SK-N-SH treated with all-trans-retinoic acid at 6 μM for 48 hours (cell line): ENCODE measurements around the gene SYVN1.

ENCODE experiments used
- ATAC-seq: fragments of 200-7000 bp; cut with Tn5 transposase; 3 replicates; pipeline ENCODE4 v1.9.1; 2020; ENCODE audit warnings: mild to moderate bottlenecking, moderate library complexity
- ARNTL ChIP-seq: fragments of 450-650 bp; formaldehyde crosslinking; IDR thresholded peaks from 2 replicates; pipeline ENCODE4 v1.5.0; 2020; ENCODE audit warnings: low read depth, mild to moderate bottlenecking, moderate library complexity, borderline replicate concordance
- BACH2 ChIP-seq: fragments of 250-450 bp; sonication (Bioruptor Pico); IDR thresholded peaks from 2 replicates; pipeline ENCODE4 v1.9.0; 2021; ENCODE audit warnings: mild to moderate bottlenecking, borderline replicate concordance
- CSDC2 ChIP-seq: fragments of 250-450 bp; sonication (Bioruptor Pico); IDR thresholded peaks from 2 replicates; pipeline ENCODE4 v1.5.0; 2020; ENCODE audit warnings: mild to moderate bottlenecking, moderate library complexity
- ESRRG ChIP-seq: fragments of 250-450 bp; sonication (Bioruptor Pico); IDR thresholded peaks from 2 replicates; pipeline ENCODE4 v1.6.1; 2021; ENCODE audit warnings: mild to moderate bottlenecking
- ISL1 ChIP-seq: fragments of 250-450 bp; sonication (Bioruptor Pico); IDR thresholded peaks from 2 replicates; pipeline ENCODE4 v2.1.2; 2022; ENCODE audit warnings: mild to moderate bottlenecking, moderate library complexity
- OSR1 ChIP-seq: fragments of 250-450 bp; sonication (Bioruptor Pico); IDR thresholded peaks from 2 replicates; pipeline ENCODE4 v1.8.0; 2022; ENCODE audit warnings: moderate library complexity, mild to moderate bottlenecking, inconsistent platforms
- POU6F1 ChIP-seq: fragments of 250-450 bp; sonication (Bioruptor Pico); IDR thresholded peaks from 2 replicates; pipeline ENCODE4 v1.8.0; 2021; ENCODE audit warnings: low read depth, mild to moderate bottlenecking, moderate library complexity, borderline replicate concordance
- PPARA ChIP-seq: fragments of 250-450 bp; sonication (Bioruptor Pico); IDR thresholded peaks from 2 replicates; pipeline ENCODE4 v1.5.0; 2020; ENCODE audit warnings: mild to moderate bottlenecking, borderline replicate concordance
- RARB ChIP-seq: fragments of 250-450 bp; sonication (Bioruptor Pico); IDR thresholded peaks from 2 replicates; pipeline ENCODE4 v1.8.0; 2021; ENCODE audit warnings: mild to moderate bottlenecking, moderate library complexity
- SNAI2 ChIP-seq: fragments of 250-450 bp; sonication (Bioruptor Pico); IDR thresholded peaks from 2 replicates; pipeline ENCODE4 v1.5.0; 2020; ENCODE audit warnings: mild to moderate bottlenecking, moderate library complexity
- ZC3H10 ChIP-seq: fragments of 250-450 bp; sonication (Bioruptor Pico); IDR thresholded peaks from 2 replicates; pipeline ENCODE4 v1.5.1; 2021; ENCODE audit warnings: mild to moderate bottlenecking, moderate library complexity
- ZNF565 ChIP-seq: fragments of 450-650 bp; formaldehyde crosslinking; conservative IDR thresholded peaks from 2 replicates; pipeline ENCODE4 v1.5.0; 2020; ENCODE audit warnings: low read depth, mild to moderate bottlenecking, moderate library complexity
- ZNF70 ChIP-seq: fragments of 450-650 bp; formaldehyde crosslinking; IDR thresholded peaks from 2 replicates; pipeline ENCODE4 v1.5.0; 2020; ENCODE audit warnings: mild to moderate bottlenecking, moderate library complexity
- ZNF8 ChIP-seq: fragments of 450-650 bp; formaldehyde crosslinking; IDR thresholded peaks from 2 replicates; pipeline ENCODE4 v1.5.0; 2020; ENCODE audit warnings: mild to moderate bottlenecking, moderate library complexity
- TF ChIP-seq, protein P1 (sequence below): fragments of 250-450 bp; sonication (Bioruptor Pico); IDR thresholded peaks from 2 replicates; pipeline ENCODE4 v1.5.1; 2020; ENCODE audit warnings: low read depth, mild to moderate bottlenecking, moderate library complexity
- TF ChIP-seq, protein P2 (sequence below): fragments of 250-450 bp; sonication (Bioruptor Pico); IDR thresholded peaks from 2 replicates; pipeline ENCODE4 v1.8.0; 2020; ENCODE audit warnings: mild to moderate bottlenecking, moderate library complexity, borderline replicate concordance

The SYVN1 gene

GRCh38 chr11:65166893-65167292, 32.6 kb upstream of the SYVN1 start (continued):
- TF ChIP-seq POU6F1 (CRISPR knock-in tag): no peak
- no peak for TF ChIP-seq ARNTL
- no peak for TF ChIP-seq ZNF565 (CRISPR knock-in tag)
- TF ChIP-seq, protein P1, sequence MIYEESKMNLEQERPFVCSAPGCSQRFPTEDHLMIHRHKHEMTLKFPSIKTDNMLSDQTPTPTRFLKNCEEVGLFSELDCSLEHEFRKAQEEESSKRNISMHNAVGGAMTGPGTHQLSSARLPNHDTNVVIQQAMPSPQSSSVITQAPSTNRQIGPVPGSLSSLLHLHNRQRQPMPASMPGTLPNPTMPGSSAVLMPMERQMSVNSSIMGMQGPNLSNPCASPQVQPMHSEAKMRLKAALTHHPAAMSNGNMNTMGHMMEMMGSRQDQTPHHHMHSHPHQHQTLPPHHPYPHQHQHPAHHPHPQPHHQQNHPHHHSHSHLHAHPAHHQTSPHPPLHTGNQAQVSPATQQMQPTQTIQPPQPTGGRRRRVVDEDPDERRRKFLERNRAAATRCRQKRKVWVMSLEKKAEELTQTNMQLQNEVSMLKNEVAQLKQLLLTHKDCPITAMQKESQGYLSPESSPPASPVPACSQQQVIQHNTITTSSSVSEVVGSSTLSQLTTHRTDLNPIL (CRISPR knock-in tag): no peak
- no peak for TF ChIP-seq ZC3H10 (CRISPR knock-in tag)

DNA sequence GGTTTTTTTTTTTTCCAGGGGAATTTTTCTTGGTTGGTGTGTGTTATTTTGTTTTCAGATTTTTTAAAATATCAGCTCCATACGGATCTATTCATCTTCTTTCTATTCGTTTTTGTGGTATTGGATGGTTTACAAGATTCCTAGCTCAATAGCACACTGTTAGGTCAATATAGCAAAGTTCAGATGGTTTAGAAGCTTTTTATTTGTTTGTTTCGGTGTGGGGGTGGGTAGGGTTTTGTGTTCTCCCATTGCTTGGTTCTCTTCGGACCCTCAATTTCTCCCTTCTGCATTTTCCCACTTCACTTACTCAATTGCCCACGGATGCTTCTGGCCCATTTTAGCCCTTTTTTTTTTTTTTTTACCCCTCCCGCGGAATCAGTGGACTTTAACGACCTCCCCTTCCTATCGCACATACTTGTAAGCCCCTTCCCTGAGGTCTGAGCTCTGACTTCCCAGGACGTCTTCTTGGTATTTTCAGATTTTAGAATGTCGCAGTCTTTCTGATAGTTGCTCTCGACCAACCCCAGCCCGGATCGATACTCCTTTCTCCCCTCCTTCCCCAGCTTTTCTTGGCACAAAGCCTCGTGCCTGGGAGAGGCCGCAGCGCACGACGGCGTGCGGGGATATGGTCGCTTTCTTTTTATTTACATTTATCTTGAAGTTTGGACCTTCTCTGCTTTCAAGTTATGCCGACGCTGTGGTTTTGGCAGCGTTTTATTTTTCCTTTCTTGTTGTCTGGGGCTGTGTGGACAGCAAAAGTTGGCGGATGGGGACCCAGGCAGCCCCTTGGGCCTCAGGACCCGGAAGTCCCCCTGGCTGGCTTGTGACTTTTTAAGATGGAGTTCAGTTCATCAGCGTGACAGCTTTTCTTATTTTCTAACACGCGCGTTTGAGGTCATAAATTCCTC, 31.3 kb upstream of the SYVN1 start:
- TF ChIP-seq, protein P2, sequence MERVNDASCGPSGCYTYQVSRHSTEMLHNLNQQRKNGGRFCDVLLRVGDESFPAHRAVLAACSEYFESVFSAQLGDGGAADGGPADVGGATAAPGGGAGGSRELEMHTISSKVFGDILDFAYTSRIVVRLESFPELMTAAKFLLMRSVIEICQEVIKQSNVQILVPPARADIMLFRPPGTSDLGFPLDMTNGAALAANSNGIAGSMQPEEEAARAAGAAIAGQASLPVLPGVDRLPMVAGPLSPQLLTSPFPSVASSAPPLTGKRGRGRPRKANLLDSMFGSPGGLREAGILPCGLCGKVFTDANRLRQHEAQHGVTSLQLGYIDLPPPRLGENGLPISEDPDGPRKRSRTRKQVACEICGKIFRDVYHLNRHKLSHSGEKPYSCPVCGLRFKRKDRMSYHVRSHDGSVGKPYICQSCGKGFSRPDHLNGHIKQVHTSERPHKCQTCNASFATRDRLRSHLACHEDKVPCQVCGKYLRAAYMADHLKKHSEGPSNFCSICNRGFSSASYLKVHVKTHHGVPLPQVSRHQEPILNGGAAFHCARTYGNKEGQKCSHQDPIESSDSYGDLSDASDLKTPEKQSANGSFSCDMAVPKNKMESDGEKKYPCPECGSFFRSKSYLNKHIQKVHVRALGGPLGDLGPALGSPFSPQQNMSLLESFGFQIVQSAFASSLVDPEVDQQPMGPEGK (CRISPR knock-in tag): no peak
- TF ChIP-seq SNAI2 (no peak), ZNF70 (CRISPR knock-in tag) (no peak), CSDC2 (CRISPR knock-in tag) (no peak), POU6F1 (CRISPR knock-in tag) (no peak), ARNTL (no peak), ISL1 (CRISPR knock-in tag) (no peak), OSR1 (CRISPR knock-in tag) (no peak)
- no peak for ATAC-seq

DNA sequence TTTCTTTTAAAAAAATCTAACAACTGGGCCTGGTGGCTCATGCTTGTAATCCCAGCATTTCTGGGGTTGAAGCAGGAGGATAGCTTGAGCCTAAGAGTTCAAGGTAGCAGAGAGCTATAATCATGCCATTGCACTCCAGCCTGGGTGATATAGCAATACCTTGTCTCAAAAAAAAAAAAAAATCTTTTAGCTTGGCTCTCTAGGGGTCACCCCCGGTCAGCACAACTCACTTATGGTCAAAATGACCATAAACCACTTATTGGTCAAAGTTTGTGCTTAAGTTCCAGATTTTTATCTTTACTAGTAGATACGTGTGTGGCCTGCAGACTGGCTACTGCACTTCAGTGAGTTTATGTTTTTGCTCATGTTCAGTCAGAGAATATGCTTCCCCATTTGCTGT, 29.4 kb upstream of the SYVN1 start:
- TF ChIP-seq RARB (CRISPR knock-in tag): no peak
- TF ChIP-seq ZNF8 (CRISPR knock-in tag): no peak
- no peak for TF ChIP-seq ZNF565 (CRISPR knock-in tag)
- no peak for TF ChIP-seq PPARA (CRISPR knock-in tag)
- TF ChIP-seq ZNF70 (CRISPR knock-in tag): no peak
- no peak for TF ChIP-seq SNAI2
- no peak for TF ChIP-seq ARNTL
- TF ChIP-seq, protein P1 (CRISPR knock-in tag): no peak
- TF ChIP-seq BACH2 (CRISPR knock-in tag): no peak
- no peak for TF ChIP-seq POU6F1 (CRISPR knock-in tag)
- no peak for TF ChIP-seq ESRRG
- no peak for TF ChIP-seq OSR1 (CRISPR knock-in tag)
- ATAC-seq: no peak

DNA sequence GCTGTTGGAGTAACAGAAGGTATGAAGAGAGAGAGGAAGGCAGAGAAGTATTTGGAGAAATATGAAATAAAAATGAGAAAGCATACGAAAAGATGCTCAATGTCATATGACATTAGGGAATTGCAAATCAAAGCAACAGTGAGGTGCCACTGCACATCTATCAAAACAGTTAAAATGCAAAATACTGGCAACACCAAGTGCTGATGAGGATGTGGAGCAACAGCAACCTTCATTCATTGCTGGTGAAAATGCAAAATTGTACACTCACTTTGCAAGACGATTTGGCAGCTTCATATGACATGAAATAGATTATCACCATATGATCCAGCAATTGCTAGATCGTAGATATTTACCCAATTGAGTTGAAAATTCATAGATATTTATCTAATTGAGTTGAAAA, 26.3 kb upstream of the SYVN1 start:
- TF ChIP-seq CSDC2 (CRISPR knock-in tag): no peak
- TF ChIP-seq, all 23 proteins: peak for 0
- ATAC-seq: no peak
